ENCODE data around the gene TSPAN9.

The TSPAN9 gene

DNA sequence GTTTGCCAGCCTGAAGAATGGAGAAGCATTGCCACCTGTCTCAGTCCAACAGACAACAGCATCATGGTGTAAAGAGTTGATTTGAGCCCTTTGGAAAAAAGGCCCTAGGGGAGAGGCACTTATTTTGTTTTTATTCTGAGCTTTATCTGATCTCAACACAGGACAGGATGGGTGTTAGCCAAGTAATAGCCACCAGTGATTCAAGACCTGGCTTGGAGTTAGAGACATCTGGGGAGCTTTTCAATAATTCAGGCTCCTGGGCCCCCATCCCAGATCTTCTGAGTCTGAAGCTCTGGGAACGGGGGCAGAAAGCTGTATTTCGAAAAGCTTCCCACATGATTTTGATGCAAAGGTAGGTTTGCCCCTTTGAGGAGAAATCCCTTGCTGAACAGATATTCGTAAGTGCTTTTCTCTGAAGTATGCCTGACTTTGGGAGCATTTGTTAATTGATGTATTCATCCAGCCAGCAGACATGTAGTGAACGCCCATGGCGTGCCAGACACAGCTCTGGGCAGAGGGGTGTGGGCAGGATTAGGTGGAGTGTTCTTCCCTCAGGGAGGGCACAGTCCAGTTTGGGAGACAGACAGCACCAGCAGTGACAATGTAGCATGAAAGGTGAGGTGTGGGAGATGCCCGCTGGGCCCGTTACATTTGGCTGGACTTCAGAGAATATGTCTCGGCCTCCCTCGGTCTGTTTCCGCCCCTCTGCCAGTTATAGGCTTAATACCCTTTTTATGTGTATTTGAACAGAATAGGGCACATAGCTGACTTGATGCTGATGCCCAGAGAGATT is 72.5 kb downstream of the TSPAN9 start:
- Histone ChIP-seq H3K9ac (ENCODE audit: low read depth in 1 of 2, low read length in 2 of 2) (no peak overlapping the region), H3K4me1 (ENCODE audit: control insufficient read depth in 2 of 2, insufficient read depth in 2 of 2, low read length in 2 of 2) (peaks cover 0 to 4% of the 10 kb centered on the region in 2 donors), H3K4me3 (ENCODE audit: low read length in 2 of 2) (no peak overlapping the region), H3K27ac (ENCODE audit: low read depth in 2 of 2, low read length in 2 of 2) (no peak overlapping the region), H3K36me3 (ENCODE audit: control insufficient read depth in 2 of 2, insufficient read depth in 2 of 2, low read length in 2 of 2) (no peaks in the 10 kb centered on the region), H3K27me3 (ENCODE audit: control insufficient read depth in 2 of 2, insufficient read depth in 2 of 2, low read length in 2 of 2) (no peaks in the 10 kb centered on the region), H3K9me3 (ENCODE audit: control insufficient read depth in 2 of 2, low read length in 2 of 2) (no peaks in the 10 kb centered on the region)

DNA sequence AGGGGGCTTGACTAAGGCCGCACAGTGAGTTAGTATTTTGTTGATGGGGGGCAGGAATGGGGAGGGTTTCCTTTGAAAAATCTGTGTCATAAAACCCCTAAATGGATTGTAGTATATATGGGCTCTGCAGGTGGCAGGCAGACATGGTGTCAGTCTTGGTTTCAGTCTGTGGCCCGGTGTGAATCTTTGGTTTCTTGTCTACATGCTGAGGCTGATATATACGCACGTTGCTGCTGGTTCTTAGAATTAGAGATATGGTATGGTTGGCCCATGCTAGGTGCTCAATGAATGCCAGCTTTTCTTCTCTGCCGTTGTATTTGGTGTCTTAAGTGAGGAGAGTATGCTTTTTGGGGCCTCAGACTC is 73.1 kb downstream of the TSPAN9 start:
- H3K4me1 ChIP-seq (ENCODE audit: control insufficient read depth in 2 of 2, insufficient read depth in 2 of 2, low read length in 2 of 2) = peaks cover 0 to 4% of the 10 kb centered on the region in 2 donors
- H3K4me3 ChIP-seq (ENCODE audit: low read length in 2 of 2) = no peak overlapping the region
- H3K27ac ChIP-seq (ENCODE audit: low read depth in 2 of 2, low read length in 2 of 2) = no peak overlapping the region
- H3K9ac ChIP-seq (ENCODE audit: low read depth in 1 of 2, low read length in 2 of 2) = no peak overlapping the region
- H3K36me3 ChIP-seq (ENCODE audit: control insufficient read depth in 2 of 2, insufficient read depth in 2 of 2, low read length in 2 of 2) = no peaks in the 10 kb centered on the region
- no peaks in the 10 kb centered on the region for H3K9me3 ChIP-seq (ENCODE audit: control insufficient read depth in 2 of 2, low read length in 2 of 2)
- H3K27me3 ChIP-seq (ENCODE audit: control insufficient read depth in 2 of 2, insufficient read depth in 2 of 2, low read length in 2 of 2) = no peaks in the 10 kb centered on the region

DNA sequence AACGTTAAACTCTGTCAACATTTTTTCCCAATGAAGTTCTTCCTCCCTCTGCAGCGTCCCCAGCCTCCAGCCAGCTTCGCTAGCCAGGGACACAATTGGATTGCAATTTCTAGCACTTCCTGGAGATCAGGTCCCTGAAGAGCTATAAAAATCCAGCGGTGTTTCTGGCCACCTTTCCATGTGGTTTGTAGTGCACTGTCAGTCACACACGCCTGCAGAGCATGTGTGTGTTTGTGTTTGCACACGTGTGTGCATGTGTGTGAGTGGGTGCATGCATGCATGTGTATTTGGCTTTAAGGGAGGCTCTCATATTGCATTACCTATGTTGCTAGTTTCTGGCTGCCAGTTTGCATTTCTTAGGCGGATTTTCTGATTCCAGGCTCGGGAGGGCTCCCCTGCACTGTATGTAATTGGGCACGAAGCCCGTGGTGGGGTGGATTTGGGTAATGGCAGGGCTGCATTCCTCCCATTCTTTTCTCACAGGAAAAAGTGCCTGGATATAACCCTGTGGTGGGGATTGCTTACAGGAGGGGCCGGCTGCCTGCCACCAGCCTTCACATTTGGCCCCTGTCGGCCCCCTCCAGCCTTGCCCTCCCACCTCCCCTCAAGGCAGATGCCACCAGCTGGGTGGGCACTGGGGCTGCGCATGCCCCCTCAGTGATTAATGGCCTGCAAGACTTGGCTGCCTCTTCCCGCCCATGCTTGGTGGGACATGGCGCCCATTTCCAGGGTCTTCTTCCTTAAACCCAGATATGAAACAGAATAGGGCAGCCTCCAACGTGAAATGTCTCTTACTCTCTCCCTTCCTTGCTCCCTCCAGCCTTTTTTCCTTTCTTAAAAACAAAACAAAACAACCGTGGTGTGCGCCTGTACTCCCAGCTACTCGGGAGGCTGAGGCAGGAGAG is 74.0 kb downstream of the TSPAN9 start:
- Histone ChIP-seq H3K9ac (ENCODE audit: low read depth in 1 of 2, low read length in 2 of 2) (no peak overlapping the region), H3K9me3 (ENCODE audit: control insufficient read depth in 2 of 2, low read length in 2 of 2) (no peaks in the 10 kb centered on the region), H3K4me1 (ENCODE audit: control insufficient read depth in 2 of 2, insufficient read depth in 2 of 2, low read length in 2 of 2) (peaks cover 0 to 4% of the 10 kb centered on the region in 2 donors), H3K4me3 (ENCODE audit: low read length in 2 of 2) (no peak overlapping the region), H3K27ac (ENCODE audit: low read depth in 2 of 2, low read length in 2 of 2) (no peak overlapping the region), H3K36me3 (ENCODE audit: control insufficient read depth in 2 of 2, insufficient read depth in 2 of 2, low read length in 2 of 2) (no peaks in the 10 kb centered on the region), H3K27me3 (ENCODE audit: control insufficient read depth in 2 of 2, insufficient read depth in 2 of 2, low read length in 2 of 2) (no peaks in the 10 kb centered on the region)

DNA sequence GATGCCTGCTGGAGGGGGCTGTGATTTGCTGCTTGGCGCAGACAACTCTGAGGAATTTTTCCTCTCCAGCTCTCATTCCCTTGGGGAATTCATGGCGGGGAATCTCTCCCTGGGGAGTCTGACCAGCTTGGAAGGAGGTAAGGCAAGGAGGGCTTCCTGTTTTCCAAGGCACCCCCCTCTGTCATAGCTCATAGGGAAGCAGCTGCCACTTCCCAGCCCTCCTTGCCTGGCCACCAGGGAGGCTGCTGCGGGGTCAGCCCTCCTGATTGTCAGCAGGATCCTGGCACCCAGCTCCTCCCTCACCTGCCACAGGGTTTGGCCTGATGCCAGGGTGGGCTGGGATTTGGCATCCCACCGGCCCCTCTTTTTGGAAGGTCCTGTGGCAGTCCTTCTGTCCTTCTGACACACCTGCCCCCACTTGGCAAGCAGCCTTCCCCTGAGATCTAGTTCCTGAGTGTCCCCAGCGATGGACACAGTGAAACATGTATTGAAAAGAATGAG is 74.9 kb downstream of the TSPAN9 start:
- Histone ChIP-seq H3K9ac (ENCODE audit: low read depth in 1 of 2, low read length in 2 of 2) (no peak overlapping the region), H3K9me3 (ENCODE audit: control insufficient read depth in 2 of 2, low read length in 2 of 2) (no peaks in the 10 kb centered on the region), H3K4me1 (ENCODE audit: control insufficient read depth in 2 of 2, insufficient read depth in 2 of 2, low read length in 2 of 2) (peaks cover 0 to 4% of the 10 kb centered on the region in 2 donors), H3K36me3 (ENCODE audit: control insufficient read depth in 2 of 2, insufficient read depth in 2 of 2, low read length in 2 of 2) (no peaks in the 10 kb centered on the region), H3K27ac (ENCODE audit: low read depth in 2 of 2, low read length in 2 of 2) (no peak overlapping the region), H3K27me3 (ENCODE audit: control insufficient read depth in 2 of 2, insufficient read depth in 2 of 2, low read length in 2 of 2) (no peaks in the 10 kb centered on the region), H3K4me3 (ENCODE audit: low read length in 2 of 2) (no peak overlapping the region)

DNA sequence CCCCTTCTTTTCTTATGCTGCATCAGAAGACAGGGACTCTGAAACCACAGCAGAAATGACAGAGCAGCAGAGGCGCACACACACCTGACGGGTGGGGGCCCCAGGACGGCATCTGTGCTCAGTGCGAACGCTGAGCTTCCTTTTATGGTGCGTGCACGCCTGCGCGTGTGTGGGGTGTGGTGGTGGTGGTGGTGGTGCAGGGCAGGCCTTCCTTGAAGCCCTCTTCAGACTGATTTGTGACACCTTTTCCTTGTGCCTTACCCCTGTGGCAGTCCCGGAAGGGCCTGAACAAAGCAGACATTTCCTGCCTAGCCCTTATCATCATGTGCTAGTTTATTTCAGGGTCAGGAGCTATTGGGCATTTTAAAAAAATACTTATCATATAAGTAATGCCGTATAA is 75.7 kb downstream of the TSPAN9 start:
- H3K9ac ChIP-seq (ENCODE audit: low read depth in 1 of 2, low read length in 2 of 2) = no peak overlapping the region
- no peaks in the 10 kb centered on the region for H3K27me3 ChIP-seq (ENCODE audit: control insufficient read depth in 2 of 2, insufficient read depth in 2 of 2, low read length in 2 of 2)
- no peaks in the 10 kb centered on the region for H3K36me3 ChIP-seq (ENCODE audit: control insufficient read depth in 2 of 2, insufficient read depth in 2 of 2, low read length in 2 of 2)
- H3K4me3 ChIP-seq (ENCODE audit: low read length in 2 of 2) = no peak overlapping the region
- H3K27ac ChIP-seq (ENCODE audit: low read depth in 2 of 2, low read length in 2 of 2) = no peak overlapping the region
- no peaks in the 10 kb centered on the region for H3K9me3 ChIP-seq (ENCODE audit: control insufficient read depth in 2 of 2, low read length in 2 of 2)
- peaks cover 0 to 4% of the 10 kb centered on the region in 2 donors for H3K4me1 ChIP-seq (ENCODE audit: control insufficient read depth in 2 of 2, insufficient read depth in 2 of 2, low read length in 2 of 2)

DNA sequence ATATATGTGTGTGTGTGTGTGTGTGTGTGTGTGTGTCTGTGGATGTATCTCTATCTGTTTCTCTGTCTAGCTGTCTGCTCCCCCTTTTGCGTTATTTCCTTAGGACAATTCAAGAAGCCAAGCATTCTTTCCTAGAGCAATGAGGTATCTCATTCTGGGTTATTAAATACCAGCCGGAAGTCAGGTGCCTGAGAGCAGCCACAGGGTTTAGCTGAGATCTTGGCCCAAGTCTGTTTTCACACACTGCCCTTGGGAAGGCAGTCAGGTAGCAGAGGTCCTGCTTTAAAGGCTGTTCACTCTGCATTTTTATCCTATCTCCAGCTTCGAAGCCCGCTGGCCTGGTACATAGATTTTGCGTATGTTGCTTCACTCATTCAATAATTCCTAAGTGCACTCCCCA is 76.8 kb downstream of the TSPAN9 start:
- Histone ChIP-seq H3K27ac (ENCODE audit: low read depth in 2 of 2, low read length in 2 of 2) (no peak overlapping the region), H3K9ac (ENCODE audit: low read depth in 1 of 2, low read length in 2 of 2) (no peak overlapping the region), H3K4me1 (ENCODE audit: control insufficient read depth in 2 of 2, insufficient read depth in 2 of 2, low read length in 2 of 2) (no peaks in the 10 kb centered on the region), H3K4me3 (ENCODE audit: low read length in 2 of 2) (no peak overlapping the region), H3K36me3 (ENCODE audit: control insufficient read depth in 2 of 2, insufficient read depth in 2 of 2, low read length in 2 of 2) (no peaks in the 10 kb centered on the region), H3K9me3 (ENCODE audit: control insufficient read depth in 2 of 2, low read length in 2 of 2) (no peaks in the 10 kb centered on the region), H3K27me3 (ENCODE audit: control insufficient read depth in 2 of 2, insufficient read depth in 2 of 2, low read length in 2 of 2) (no peaks in the 10 kb centered on the region)

DNA sequence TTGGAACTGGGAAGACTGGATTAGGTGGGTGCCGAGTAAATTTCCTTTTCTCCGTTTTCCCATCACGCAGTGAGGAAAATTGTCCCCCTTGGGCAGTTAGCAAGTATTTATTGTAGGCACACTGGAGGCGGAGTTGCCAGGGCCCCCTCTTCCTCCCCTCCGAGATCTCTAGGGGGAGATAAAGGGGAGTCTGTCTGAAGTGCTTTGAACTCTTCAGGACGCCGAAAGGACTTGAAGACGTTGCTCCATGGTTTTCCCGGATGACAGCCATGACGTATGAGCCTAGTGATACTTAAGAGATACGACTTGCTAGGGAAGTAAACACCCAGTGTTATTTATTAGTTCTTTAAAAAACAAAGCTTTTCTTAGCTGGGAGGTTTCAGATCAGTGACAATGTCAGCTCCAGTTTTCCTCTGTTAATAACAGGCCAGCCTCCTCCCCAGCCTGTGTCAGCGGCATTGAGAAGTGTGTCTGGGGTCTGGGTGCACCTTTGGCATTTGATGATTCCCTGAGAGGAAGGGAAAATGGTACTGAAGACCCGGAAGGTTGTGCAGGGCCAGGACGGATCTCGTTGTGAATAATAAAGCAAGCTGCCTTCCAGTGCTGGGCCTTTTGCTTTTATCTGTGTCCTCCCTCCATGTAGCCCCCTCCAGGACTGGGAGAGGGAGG is 78.7 kb downstream of the TSPAN9 start:
- no peaks in the 10 kb centered on the region for H3K4me1 ChIP-seq (ENCODE audit: control insufficient read depth in 2 of 2, insufficient read depth in 2 of 2, low read length in 2 of 2)
- H3K9ac ChIP-seq (ENCODE audit: low read depth in 1 of 2, low read length in 2 of 2) = no peak overlapping the region
- no peaks in the 10 kb centered on the region for H3K27me3 ChIP-seq (ENCODE audit: control insufficient read depth in 2 of 2, insufficient read depth in 2 of 2, low read length in 2 of 2)
- no peak overlapping the region for H3K4me3 ChIP-seq (ENCODE audit: low read length in 2 of 2)
- no peaks in the 10 kb centered on the region for H3K36me3 ChIP-seq (ENCODE audit: control insufficient read depth in 2 of 2, insufficient read depth in 2 of 2, low read length in 2 of 2)
- no peaks in the 10 kb centered on the region for H3K9me3 ChIP-seq (ENCODE audit: control insufficient read depth in 2 of 2, low read length in 2 of 2)
- H3K27ac ChIP-seq (ENCODE audit: low read depth in 2 of 2, low read length in 2 of 2) = no peak overlapping the region

DNA sequence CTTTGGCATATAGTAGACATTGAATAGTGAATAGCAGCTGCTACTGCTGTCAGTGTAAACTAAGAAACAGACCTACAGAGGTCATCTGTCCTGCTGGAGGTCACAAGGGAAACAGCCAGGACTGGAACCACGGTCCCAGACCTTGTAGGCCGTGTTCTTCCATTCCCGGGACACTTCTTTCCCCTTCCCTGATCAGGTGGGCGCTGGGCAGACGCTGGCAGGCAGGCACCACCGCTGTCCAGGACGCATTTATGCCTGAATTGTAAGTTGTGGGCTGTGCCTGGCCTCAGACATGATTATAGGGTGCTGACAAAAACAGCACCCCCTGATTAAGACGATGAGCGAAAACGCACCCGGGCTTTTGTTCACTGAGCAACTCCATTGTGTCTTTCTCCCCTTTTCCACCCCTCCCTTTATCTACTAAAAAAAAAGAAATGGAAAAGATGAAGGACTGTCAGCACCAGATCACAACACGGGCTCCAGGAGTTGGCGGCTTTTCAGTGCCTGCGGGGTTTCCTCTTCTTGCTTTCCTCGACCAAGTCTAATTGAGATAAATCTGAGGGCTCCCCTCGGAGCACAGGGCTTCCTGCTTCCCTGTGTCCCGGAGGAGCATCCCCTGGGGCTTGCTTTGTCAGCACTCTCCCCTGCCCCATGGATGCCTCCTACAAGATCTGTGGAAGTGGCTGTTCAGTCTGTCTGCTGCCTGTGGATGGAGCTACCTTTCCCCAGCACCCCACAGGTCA is 80.6 kb downstream of the TSPAN9 start:
- Histone ChIP-seq H3K27ac (ENCODE audit: low read depth in 2 of 2, low read length in 2 of 2) (no peak overlapping the region), H3K9ac (ENCODE audit: low read depth in 1 of 2, low read length in 2 of 2) (no peak overlapping the region), H3K4me3 (ENCODE audit: low read length in 2 of 2) (no peak overlapping the region), H3K27me3 (ENCODE audit: control insufficient read depth in 2 of 2, insufficient read depth in 2 of 2, low read length in 2 of 2) (no peaks in the 10 kb centered on the region), H3K9me3 (ENCODE audit: control insufficient read depth in 2 of 2, low read length in 2 of 2) (no peaks in the 10 kb centered on the region), H3K36me3 (ENCODE audit: control insufficient read depth in 2 of 2, insufficient read depth in 2 of 2, low read length in 2 of 2) (no peaks in the 10 kb centered on the region), H3K4me1 (ENCODE audit: control insufficient read depth in 2 of 2, insufficient read depth in 2 of 2, low read length in 2 of 2) (no peaks in the 10 kb centered on the region)

DNA sequence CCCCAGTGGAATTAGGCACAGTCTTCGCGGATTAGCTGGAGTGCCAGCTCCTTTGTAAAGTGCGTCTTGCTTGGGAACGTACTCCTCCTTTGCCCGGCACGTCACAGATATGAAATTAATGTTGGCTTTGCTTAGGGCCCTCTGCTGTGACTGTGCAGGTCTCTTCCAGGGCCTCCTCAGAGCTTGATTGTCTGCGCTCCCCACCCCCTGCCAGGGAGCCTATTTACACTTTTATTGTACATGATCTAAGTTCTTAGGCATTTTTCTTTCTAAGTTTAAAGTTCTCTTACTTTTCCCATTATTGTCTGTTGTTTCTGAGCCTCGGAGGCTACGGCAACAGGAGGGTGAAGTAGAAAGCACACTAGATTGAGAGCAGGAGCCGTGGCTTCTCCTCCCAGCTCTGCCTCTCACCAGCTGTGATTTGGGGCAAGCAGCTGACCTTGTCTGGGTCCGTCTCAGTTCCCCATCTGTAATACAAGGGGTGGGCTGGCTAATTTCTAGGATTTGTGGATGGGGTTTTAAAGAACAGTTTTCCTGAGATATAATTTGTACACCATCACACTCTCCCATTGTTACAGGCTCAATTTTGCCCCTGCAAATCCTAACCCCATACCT is 81.8 kb downstream of the TSPAN9 start:
- Histone ChIP-seq H3K4me3 (ENCODE audit: low read length in 2 of 2) (no peak overlapping the region), H3K9me3 (ENCODE audit: control insufficient read depth in 2 of 2, low read length in 2 of 2) (no peaks in the 10 kb centered on the region), H3K27me3 (ENCODE audit: control insufficient read depth in 2 of 2, insufficient read depth in 2 of 2, low read length in 2 of 2) (no peaks in the 10 kb centered on the region), H3K4me1 (ENCODE audit: control insufficient read depth in 2 of 2, insufficient read depth in 2 of 2, low read length in 2 of 2) (no peaks in the 10 kb centered on the region), H3K9ac (ENCODE audit: low read depth in 1 of 2, low read length in 2 of 2) (no peak overlapping the region), H3K36me3 (ENCODE audit: control insufficient read depth in 2 of 2, insufficient read depth in 2 of 2, low read length in 2 of 2) (no peaks in the 10 kb centered on the region), H3K27ac (ENCODE audit: low read depth in 2 of 2, low read length in 2 of 2) (no peak overlapping the region)

Measured in mucosa of rectum (tissue), 2 donors.